HG02870 (cell line): ENCODE data around the gene IER5L.
"Not testable (repeated sequence)": the region's sequence is repeated elsewhere in the genome, so short reads cannot be mapped to it uniquely, and the experiment has no call there.

Source experiments
- ATAC-seq: cut with Tn5 transposase; IDR thresholded peaks from one replicate; pipeline ENCODE4 v1.9.1; 2021; ENCODE audit warnings: mild to moderate bottlenecking, moderate library complexity; ENCODE audit not compliant: unreplicated experiment

Gene IER5L

GRCh38 chr9:129203556-129203909 is 25.5 kb upstream of the IER5L start:
- no peak for ATAC-seq

- ATAC-seq: peak; percentile 80
Measured at GRCh38 chr9:129202613-129203555, 24.8 kb upstream of the IER5L start.

- no peak for ATAC-seq
Measured at GRCh38 chr9:129201866-129202265, 23.8 kb upstream of the IER5L start.

GRCh38 chr9:129201289-129201688 is 23.2 kb upstream of the IER5L start:
- ATAC-seq: no peak

- ATAC-seq: no peak
Measured at GRCh38 chr9:129200255-129200654, 22.2 kb upstream of the IER5L start.

- no peak for ATAC-seq
Measured at GRCh38 chr9:129199044-129199435, 21.0 kb upstream of the IER5L start.

GRCh38 chr9:129198319-129199043 is 20.4 kb upstream of the IER5L start:
- no peak for ATAC-seq

GRCh38 chr9:129197978-129198318 is 19.9 kb upstream of the IER5L start:
- no peak for ATAC-seq

- not testable (repeated sequence) for ATAC-seq
Measured at GRCh38 chr9:129197045-129197444, 19.0 kb upstream of the IER5L start.

GRCh38 chr9:129195606-129196005 is 17.5 kb upstream of the IER5L start:
- ATAC-seq: no peak

GRCh38 chr9:129194221-129194620 is 16.2 kb upstream of the IER5L start:
- ATAC-seq: no peak

- no peak for ATAC-seq
Measured at GRCh38 chr9:129193655-129194054, 15.6 kb upstream of the IER5L start.

- ATAC-seq: no peak
Measured at GRCh38 chr9:129191234-129191633, 13.2 kb upstream of the IER5L start.

GRCh38 chr9:129189971-129190370 is 11.9 kb upstream of the IER5L start:
- ATAC-seq: not testable (repeated sequence)

- ATAC-seq: no peak
Measured at GRCh38 chr9:129187042-129187441, 9.0 kb upstream of the IER5L start.

GRCh38 chr9:129185991-129186390 is 7.9 kb upstream of the IER5L start:
- ATAC-seq: no peak

GRCh38 chr9:129185402-129185801 is 7.3 kb upstream of the IER5L start:
- no peak for ATAC-seq

GRCh38 chr9:129184596-129185122 is 6.6 kb upstream of the IER5L start:
- no peak for ATAC-seq

GRCh38 chr9:129184219-129184524 is 6.1 kb upstream of the IER5L start:
- no peak for ATAC-seq

- no peak for ATAC-seq
Measured at GRCh38 chr9:129183495-129184218, 5.6 kb upstream of the IER5L start.
